Fibroblast of lung (primary cell): ENCODE measurements around the gene NEB. TPM values are rescaled to one million over a fixed set of nuclear protein-coding genes. Genes with fewer than 3 reads are reported as not detected.
A peak's percentile ranks its signal among the peaks of the same experiment; 100 is the strongest.

Experiments
- DNase-seq, 2 donors: peaks; one replicate each; pipeline versions ENCODE4 v3.0.0 to v3.0.0-alpha.2; 2010; ENCODE audit warnings: low read depth in 2 of 2
- H2AFZ ChIP-seq: 2 replicates; pipeline ENCODE4 v1.5.1; 2012; ENCODE audit warnings: low read length, control low read depth, inconsistent platforms
- H3K27ac ChIP-seq: 2 replicates; pipeline ENCODE4 v1.5.1; 2011; ENCODE audit warnings: low read length, control low read depth; ENCODE audit not compliant: insufficient read depth
- H3K27me3 ChIP-seq: 2 replicates; pipeline ENCODE4 v1.5.1; 2011; ENCODE audit warnings: mild to moderate bottlenecking, low read length; ENCODE audit not compliant: control insufficient read depth, insufficient read depth
- H3K36me3 ChIP-seq: 2 replicates; pipeline ENCODE4 v1.5.1; 2011; ENCODE audit warnings: low read length; ENCODE audit not compliant: control insufficient read depth, insufficient read depth
- H3K4me1 ChIP-seq: 2 replicates; pipeline ENCODE4 v1.5.1; 2011; ENCODE audit warnings: low read length; ENCODE audit not compliant: control insufficient read depth, insufficient read depth; ENCODE audit errors: extremely low read depth
- H3K4me2 ChIP-seq: 2 replicates; pipeline ENCODE4 v1.5.1; 2011; ENCODE audit warnings: low read length, control low read depth; ENCODE audit not compliant: insufficient read depth; ENCODE audit errors: extremely low read depth
- H3K4me3 ChIP-seq, 4 experiments: fragments of 200-600 bp in 1 of 4; sonication (generic) in 1 of 4; replicated peaks in 1 of 4; 2 replicates each; pipeline ENCODE4 v1.5.1; 2011 to 2016; ENCODE audit warnings: low read length in 4 of 4, low read depth in 3 of 4, mild to moderate bottlenecking in 3 of 4, control low read depth in 2 of 4, inconsistent platforms in 1 of 4, mixed read lengths in 1 of 4; ENCODE audit not compliant: insufficient read depth in 1 of 4; ENCODE audit errors: control extremely low read depth in 1 of 4
- H3K79me2 ChIP-seq: 2 replicates; pipeline ENCODE4 v1.5.1; 2012; ENCODE audit warnings: mild to moderate bottlenecking, low read length, inconsistent platforms; ENCODE audit not compliant: control insufficient read depth, insufficient read depth
- H3K9ac ChIP-seq: 2 replicates; pipeline ENCODE4 v1.5.1; 2011; ENCODE audit warnings: mild to moderate bottlenecking, low read length, control low read depth; ENCODE audit not compliant: insufficient read depth
- H3K9me3 ChIP-seq: 2 replicates; pipeline ENCODE4 v1.5.1; 2012; ENCODE audit warnings: low read depth, low read length; ENCODE audit not compliant: control insufficient read depth, insufficient read depth
- H4K20me1 ChIP-seq: 2 replicates; pipeline ENCODE4 v1.5.1; 2011; ENCODE audit warnings: low read length; ENCODE audit not compliant: control insufficient read depth, insufficient read depth; ENCODE audit errors: extremely low read depth
- CTCF ChIP-seq, 2 donors: IDR thresholded peaks in 1 of 2; conservative IDR thresholded peaks in 1 of 2; 1 replicate in 1 of 2; 2 replicates in 1 of 2; pipeline ENCODE4 v1.5.1; 2011 to 2012; ENCODE audit warnings: low read length in 2 of 2, control low read depth in 1 of 2, inconsistent platforms in 1 of 2, low read depth in 1 of 2, mild to moderate bottlenecking in 1 of 2
- EZH2 ChIP-seq: IDR thresholded peaks from 2 replicates; pipeline ENCODE4 v1.5.1; 2012; ENCODE audit warnings: low read length, control low read depth, mild to moderate bottlenecking; ENCODE audit errors: missing control alignments
- polyA plus RNA-seq, 2 donors: library from polyadenylated mRNA; depleted of rRNA in 1 of 2; stranded (reverse) in 1 of 2; unstranded in 1 of 2; fragments of >200 nt; gene quantifications; 2 replicates each; pipeline ENCODE4 v1.2.1, GENCODE V29; 2011 to 2012; ENCODE audit warnings: missing spikeins in 1 of 2
- total RNA-seq: library from RNA; depleted of rRNA; stranded (reverse); fragments of >200 nt; gene quantifications from 2 replicates; pipeline ENCODE4 v1.2.1, GENCODE V29; 2014

NEB gene
- total and polyA plus RNA-seq, 2 donors (not counting 1 experiment from before 2014, with no cell fraction given) = 0.17 to 0.26 TPM

- Histone ChIP-seq H3K9ac (no peak overlapping the region), H2AFZ (no peak overlapping the region), H3K79me2 (no peaks in the 10 kb centered on the region), H3K4me1 (no peaks in the 10 kb centered on the region), H3K4me2 (no peak overlapping the region), H3K27me3 (no peaks in the 10 kb centered on the region), H3K9me3 (no peaks in the 10 kb centered on the region), H3K36me3 (peaks cover 2% of the 10 kb centered on the region), H3K27ac (no peak overlapping the region), H3K4me3 (no peak overlapping the region), H4K20me1 (no peaks in the 10 kb centered on the region)
- peak in 1 of 2 donors; percentile 64 for DNase-seq
- TF ChIP-seq EZH2 (no peak), CTCF (conservative IDR thresholded peaks at IDR 0.05 in 1 of 2, IDR thresholded peaks at IDR 0.05 in 1 of 2; ENCODE audit: low read depth in 1 of 2, low read length in 2 of 2) (no peak)
These were observed 261.3 kb downstream of the NEB start for GRCh38 chr2:151472966-151473365.

- peaks cover 2% of the 10 kb centered on the region for H3K36me3 ChIP-seq
- H4K20me1 ChIP-seq = no peaks in the 10 kb centered on the region
- no peaks in the 10 kb centered on the region for H3K27me3 ChIP-seq
- H3K27ac ChIP-seq = no peak overlapping the region
- no peaks in the 10 kb centered on the region for H3K4me1 ChIP-seq
- TF ChIP-seq EZH2 (no peak), CTCF (conservative IDR thresholded peaks at IDR 0.05 in 1 of 2, IDR thresholded peaks at IDR 0.05 in 1 of 2; ENCODE audit: low read depth in 1 of 2, low read length in 2 of 2) (no peak)
- H2AFZ ChIP-seq = no peak overlapping the region
- no peak overlapping the region for H3K4me2 ChIP-seq
- no peaks in the 10 kb centered on the region for H3K79me2 ChIP-seq
- no peak overlapping the region for H3K9ac ChIP-seq
- H3K9me3 ChIP-seq = no peaks in the 10 kb centered on the region
- H3K4me3 ChIP-seq = no peak overlapping the region
- no peak for DNase-seq
These were observed 263.7 kb downstream of the NEB start for GRCh38 chr2:151470556-151470955.

- no peaks in the 10 kb centered on the region for H3K27me3 ChIP-seq
- no peaks in the 10 kb centered on the region for H4K20me1 ChIP-seq
- no peak overlapping the region for H3K27ac ChIP-seq
These were observed 268.5 kb downstream of the NEB start for GRCh38 chr2:151465771-151466170.

More at GRCh38 chr2:151465771-151466170, 268.5 kb downstream of the NEB start:
- H3K4me2 ChIP-seq = no peak overlapping the region
- H3K9ac ChIP-seq = no peak overlapping the region
- H3K36me3 ChIP-seq = peaks cover 4% of the 10 kb centered on the region
- TF ChIP-seq EZH2 = no peak
- H3K4me1 ChIP-seq = no peaks in the 10 kb centered on the region
- no peaks in the 10 kb centered on the region for H3K79me2 ChIP-seq
- no peak overlapping the region for H2AFZ ChIP-seq
- no peaks in the 10 kb centered on the region for H3K9me3 ChIP-seq
- no peak overlapping the region for H3K4me3 ChIP-seq
- DNase-seq = no peak
